ENCODE measurements around the gene ALDH3B1.

ALDH3B1 gene

GRCh38 chr11:67998150-67999045 is 11.7 kb upstream of the ALDH3B1 start:
- DNase-seq: peak; percentile 36

- no peak for DNase-seq
Measured at GRCh38 chr11:67999201-67999629, 10.9 kb upstream of the ALDH3B1 start.

GRCh38 chr11:67999704-68000103 is 10.4 kb upstream of the ALDH3B1 start:
- no peak for DNase-seq

- DNase-seq: no peak
Measured at GRCh38 chr11:68002575-68002937, 7.6 kb upstream of the ALDH3B1 start.

GRCh38 chr11:68002938-68003845 is 6.9 kb upstream of the ALDH3B1 start:
- peak; percentile 37 for DNase-seq

- DNase-seq: peak; percentile 92
Measured at GRCh38 chr11:68003846-68004550, 6.1 kb upstream of the ALDH3B1 start, which contains the start of gene UNC93B1. TSS of gene UNC93B1 (minus strand) at chr11:68004097. CDS start at chr11:68004043, 54 bp downstream.

GRCh38 chr11:68004551-68005335 is 5.4 kb upstream of the ALDH3B1 start:
- no peak for DNase-seq

- no peak for DNase-seq
Measured at GRCh38 chr11:68006606-68007166, 3.4 kb upstream of the ALDH3B1 start.

GRCh38 chr11:68007498-68008380 is 2.4 kb upstream of the ALDH3B1 start:
- no peak for DNase-seq

GRCh38 chr11:68008381-68009337 is 1.5 kb upstream of the ALDH3B1 start:
- no peak for DNase-seq

GRCh38 chr11:68009391-68010089 is 587 bp upstream of the ALDH3B1 start:
- DNase-seq: no peak

- no peak for DNase-seq
Measured at GRCh38 chr11:68011051-68011943, 1.2 kb downstream of the ALDH3B1 start.

GRCh38 chr11:68012044-68012842 is 2.1 kb downstream of the ALDH3B1 start:
- DNase-seq: no peak

GRCh38 chr11:68012843-68013610 is 2.9 kb downstream of the ALDH3B1 start:
- DNase-seq: no peak

GRCh38 chr11:68013611-68014156 is 3.6 kb downstream of the ALDH3B1 start:
- no peak for DNase-seq

Measured in activated CD4-positive, alpha-beta T cell treated with anti-CD3 and anti-CD28 coated beads, Interleukin-2, Interleukin-6, amounts not matched to agents 100 ng/mL and 50 ng/mL, durations not matched to agents 16 hours and 8 hours (primary cell).